GM18526 (cell line): ENCODE data around the gene TBC1D22A.

Experiments
- POLR2A ChIP-seq: IDR thresholded peaks from 3 replicates; pipeline ENCODE4 v1.6.1; 2011; ENCODE audit not compliant: insufficient read length; ENCODE audit errors: extremely low read depth

Gene TBC1D22A

DNA sequence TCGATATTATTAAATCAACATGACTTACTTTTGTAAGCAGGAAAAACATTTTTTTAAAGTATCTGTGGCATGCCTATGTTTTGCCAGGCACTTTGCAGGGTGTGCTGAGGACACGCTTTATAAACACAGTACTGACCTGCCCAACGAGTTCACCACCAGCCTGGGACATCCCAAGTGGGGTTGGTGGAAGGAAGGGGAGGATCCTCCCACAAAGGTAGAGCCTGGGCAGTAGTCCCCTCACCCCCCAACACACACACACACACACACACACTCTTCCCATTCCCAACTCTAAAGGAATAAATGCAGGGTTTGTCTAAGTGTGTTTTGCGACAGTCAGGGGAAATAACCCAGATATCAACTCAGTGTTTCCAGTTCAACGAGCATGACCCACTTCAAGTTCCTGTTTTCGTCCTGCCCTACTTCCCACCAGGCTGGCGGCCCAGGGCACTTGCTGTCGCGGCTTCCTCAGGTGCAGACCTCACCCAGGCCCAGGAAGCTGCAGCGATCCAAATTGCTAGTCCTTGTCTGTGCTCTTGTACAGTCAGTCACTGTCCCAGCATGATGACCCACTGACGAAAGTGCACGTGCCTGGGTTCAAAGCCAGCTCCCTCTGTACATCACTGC lies 27.5 kb upstream of the TBC1D22A start:
- peak; percentile 27 for TF ChIP-seq POLR2A

- TF ChIP-seq POLR2A, result no peak
These were observed 26.5 kb upstream of the TBC1D22A start for GRCh38 chr22:46735747-46736608.

DNA sequence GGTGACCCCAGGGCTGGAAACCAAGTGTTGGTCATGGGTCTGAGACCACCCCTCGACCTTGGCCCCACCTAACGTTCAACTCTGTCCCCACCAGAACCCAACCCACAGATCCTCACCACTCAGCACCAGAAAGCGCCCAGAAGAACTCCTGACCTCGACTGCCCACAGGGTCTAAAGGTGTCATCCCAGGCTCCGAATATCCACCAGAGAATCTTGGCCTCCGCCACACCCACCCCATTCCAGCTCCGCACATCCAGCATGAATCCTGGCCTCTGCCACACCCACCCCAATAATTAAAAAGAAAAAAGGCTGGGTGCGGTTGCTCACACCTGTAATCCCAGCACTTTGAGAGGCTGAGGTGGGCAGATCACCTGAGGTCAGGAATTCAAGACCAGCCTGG lies 25.7 kb upstream of the TBC1D22A start:
- TF ChIP-seq POLR2A, result no peak

DNA sequence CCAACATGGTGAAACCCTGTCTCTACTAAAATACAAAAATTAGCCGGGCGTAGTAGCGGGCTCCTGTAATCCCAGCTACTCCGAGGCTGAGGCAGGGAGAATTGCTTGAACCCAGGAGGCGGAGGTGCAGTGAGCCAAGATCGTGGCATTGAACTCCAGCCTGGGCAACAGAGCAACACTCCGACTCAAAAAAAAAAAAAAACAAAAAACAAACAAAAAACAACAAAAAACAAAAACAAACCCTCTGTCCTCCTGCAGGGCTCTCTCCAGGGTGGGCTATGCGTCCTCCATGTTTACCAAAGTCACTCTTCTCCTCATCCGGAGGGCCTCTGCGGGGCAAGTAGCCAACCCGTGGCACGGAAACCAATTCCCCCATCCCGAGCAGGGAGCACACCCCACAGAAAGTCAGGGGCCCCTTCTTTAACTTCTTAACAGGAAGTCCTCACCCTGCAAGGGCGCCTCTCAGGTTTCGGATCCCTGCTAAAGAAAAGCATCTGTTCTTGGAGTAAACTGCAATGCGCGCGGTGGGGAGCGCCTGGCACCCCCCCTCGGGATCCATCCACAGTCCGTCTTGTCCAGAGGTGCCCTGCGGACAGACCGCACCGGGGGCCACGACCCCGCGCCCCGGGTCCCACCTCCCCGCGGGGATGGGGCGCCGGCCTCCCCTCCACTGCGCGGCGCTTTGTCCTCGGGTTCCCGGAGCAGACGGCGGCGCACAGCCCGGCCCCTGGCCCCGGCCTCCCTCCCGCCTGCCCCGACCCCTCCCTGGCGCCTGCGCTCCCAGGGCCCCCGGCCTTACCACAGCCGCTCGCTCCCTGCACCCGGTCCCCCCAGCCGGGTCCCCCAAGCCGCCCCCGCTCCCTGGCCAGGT lies 25.1 kb upstream of the TBC1D22A start:
- peak; percentile 24 for TF ChIP-seq POLR2A

DNA sequence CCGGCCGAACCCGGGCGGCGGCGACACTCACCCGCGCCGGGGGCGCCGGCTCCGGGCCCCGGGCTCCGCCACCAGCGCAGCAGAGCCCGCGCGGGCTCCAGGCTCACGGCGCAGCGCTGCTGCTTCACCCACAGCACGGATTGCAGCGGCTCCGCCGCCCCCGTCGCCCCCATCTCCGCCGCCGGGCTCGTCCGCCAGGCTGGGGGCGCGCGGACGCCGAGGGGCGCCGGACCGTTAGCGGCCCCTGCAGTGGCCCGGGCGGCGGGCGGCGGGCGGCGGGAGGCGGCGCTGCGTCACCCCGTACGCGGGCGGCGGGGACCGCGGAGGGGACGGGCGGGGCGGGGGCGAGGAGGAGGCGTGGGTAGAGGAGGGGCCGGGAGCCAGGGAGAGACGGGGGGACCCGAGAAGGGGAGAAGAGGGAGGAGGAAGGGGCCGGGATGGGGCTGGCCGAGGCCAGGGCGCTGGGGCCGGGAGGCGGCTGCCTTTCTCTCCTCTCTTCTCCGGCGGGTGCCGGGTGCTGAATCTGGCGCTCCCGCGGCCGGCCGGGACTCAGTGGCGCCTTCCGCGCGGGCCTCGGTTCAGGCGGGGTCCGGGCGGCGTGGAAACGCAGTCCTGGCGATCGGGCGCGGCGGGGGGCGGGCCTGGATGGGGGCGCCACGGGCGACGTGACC lies 24.3 kb upstream of the TBC1D22A start, which contains the start of gene CERK:
Gene CERK (minus strand): TSS at position 277 of the 671 bp plus-strand sequence. CDS start 104 bp downstream, at position 173.
- peak; percentile 56 for TF ChIP-seq POLR2A

GRCh38 chr22:46738647-46739093 lies 23.8 kb upstream of the TBC1D22A start:
- TF ChIP-seq POLR2A, result no peak

GRCh38 chr22:46739094-46739870 lies 23.2 kb upstream of the TBC1D22A start:
- TF ChIP-seq POLR2A, result no peak

DNA sequence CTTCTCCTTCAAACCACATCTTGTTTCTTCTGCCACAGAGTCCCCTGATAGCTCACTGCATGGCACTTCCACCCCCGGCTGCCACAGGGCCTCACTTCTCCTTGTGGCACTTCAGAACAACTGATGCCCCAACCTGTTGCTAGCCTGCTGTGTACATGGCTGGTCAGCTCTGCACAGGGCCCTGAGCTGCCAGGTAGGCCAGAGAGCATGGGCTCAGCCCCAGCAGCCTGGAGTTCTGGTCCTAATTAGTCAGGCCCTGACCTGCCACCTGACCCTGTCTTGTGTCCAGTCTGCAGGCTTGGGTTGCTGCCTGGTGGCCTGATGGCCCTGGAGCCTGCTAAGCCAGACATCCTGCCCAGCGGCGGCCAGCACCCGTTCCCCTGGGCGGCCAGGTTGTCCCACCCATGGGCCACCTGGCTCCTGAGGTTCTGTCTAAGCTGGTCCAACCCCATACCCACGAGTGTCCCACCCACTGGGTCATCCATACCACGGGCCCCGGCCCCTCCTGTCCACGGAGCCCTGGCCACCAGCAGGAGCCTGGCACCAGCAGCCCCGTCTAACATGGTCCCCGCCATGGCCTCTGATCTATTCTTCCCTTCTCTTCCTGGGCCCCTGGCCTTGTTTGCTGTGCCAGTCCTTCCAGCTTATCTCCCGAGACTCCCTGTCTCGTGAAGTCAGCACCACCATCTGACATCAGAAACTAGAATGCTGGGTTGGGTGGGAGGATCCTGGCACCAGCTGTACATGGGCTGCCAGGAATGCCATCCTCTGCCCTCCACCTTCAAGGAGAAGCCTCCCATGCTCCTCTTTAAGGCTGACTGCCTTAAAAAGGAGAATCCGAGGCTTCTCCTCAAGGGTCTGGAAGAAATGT lies 21.3 kb upstream of the TBC1D22A start:
- no peak for TF ChIP-seq POLR2A

DNA sequence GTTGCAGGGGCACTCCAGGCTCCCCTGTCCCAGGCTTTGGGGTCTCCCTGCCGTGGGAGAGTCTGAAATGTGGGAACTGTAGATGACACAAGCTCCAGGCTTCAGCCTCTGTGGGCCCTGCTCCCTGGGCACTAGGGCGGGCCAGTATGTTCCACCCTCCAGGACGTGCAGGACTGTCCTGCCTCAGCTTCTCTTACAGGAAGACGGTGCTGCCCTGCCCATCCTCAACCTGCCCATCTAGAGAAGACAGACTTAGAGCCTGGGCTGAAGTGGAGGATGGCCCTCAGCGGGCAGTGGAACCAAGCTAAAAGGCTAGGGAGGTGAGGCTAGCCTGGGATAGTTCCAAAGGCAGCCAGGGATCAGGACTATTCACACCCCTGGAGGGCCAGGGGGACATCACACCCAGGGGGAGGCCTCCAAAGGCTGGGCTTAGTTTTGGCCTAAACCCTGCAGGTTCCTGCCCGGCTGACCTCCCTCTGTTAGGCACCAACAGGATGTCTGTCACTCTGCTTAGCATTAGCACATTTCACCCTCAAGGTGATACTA lies 20.4 kb upstream of the TBC1D22A start:
- TF ChIP-seq POLR2A, result no peak

GRCh38 chr22:46742576-46743221 lies 19.8 kb upstream of the TBC1D22A start:
- TF ChIP-seq POLR2A, result no peak

DNA sequence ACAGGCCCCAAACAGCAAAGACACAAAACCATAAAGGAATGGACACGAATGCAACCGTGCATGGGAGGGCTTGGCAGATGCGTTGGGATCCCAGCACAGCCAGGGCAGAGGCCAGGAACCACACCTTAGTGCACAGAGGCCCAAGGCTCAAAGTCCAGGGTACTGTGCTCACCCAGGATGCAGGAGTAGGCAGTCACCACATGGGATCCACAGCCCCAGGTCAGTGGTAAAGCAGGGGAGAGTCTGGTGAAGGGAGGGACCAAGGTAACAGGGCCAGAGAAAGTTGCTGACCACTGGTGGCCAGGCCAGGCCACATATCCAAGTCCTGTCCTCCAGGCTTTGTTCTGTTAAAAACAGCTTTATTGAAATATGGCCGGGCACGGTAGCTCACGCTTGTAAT lies 17.9 kb upstream of the TBC1D22A start:
- TF ChIP-seq POLR2A, result no peak

DNA sequence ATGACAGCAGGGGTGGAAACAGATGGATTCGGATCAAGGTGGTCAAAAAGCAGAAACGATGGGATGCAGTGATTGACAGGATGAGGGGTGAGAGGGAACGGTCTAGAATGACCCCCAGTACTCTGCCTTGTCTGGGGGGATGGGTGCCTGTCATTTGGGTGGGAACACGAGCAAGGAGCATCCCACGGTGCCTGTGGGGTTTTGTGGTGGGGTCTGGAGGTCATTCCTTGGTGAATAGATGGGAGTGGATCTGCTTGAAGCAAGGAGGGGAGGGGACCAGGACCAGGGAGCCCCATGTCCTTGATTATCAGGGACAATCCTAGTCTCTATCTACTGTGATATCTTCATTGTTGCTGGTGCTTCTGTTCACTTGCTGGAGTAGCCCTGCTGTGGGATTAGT lies 16.3 kb upstream of the TBC1D22A start:
- no peak for TF ChIP-seq POLR2A

- no peak for TF ChIP-seq POLR2A
These were observed 15.8 kb upstream of the TBC1D22A start for GRCh38 chr22:46746620-46747019.

DNA sequence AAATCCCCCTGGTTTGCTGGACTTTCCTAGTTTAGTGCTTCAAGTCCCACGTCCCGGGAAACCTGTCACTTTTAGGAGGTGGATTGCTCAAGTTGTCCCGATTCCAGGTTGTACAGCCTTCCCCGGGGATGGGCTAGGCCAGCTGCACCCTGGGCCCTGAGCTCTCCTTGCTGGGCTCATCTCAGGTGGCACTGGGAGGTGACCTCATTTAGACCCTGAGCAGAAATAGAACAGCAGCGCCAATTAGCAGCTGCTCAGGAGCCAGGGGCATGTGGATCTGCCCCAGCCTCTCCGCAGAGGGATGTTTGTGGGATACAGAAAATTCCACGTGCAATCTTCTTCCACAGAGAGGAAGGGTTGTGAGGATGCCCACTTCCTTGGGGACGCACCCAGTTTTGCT lies 14.8 kb upstream of the TBC1D22A start:
- no peak for TF ChIP-seq POLR2A
